Panc1 (cell line): Measurements from ENCODE around the gene ELMO1. TPM values are rescaled to one million over a fixed set of nuclear protein-coding genes. Genes with fewer than 3 reads are reported as not detected.

Experiments used
- ATAC-seq: fragments of 200-7000 bp; cut with Tn5 transposase; 2 replicates; pipeline ENCODE4 v1.9.1; 2020; ENCODE audit warnings: mild to moderate bottlenecking, moderate library complexity
- BruUV-seq: library from RNA; stranded (reverse); fragments of 400-500 nt; replicated peaks from 2 replicates; lab custom pipeline; 2021; lab: Mats Ljungman, UMichigan
- CTCF ChIA-PET: fragments of 300-600 bp; sonication (Branson Sonifier 250); formaldehyde crosslinking; loops from one replicate; lab custom pipeline; 2022; ENCODE audit warnings: antibody characterized with exemption; lab: Charles Lee
- POLR2A ChIA-PET: fragments of 300-600 bp; sonication (Branson Sonifier 250); formaldehyde crosslinking; loops from one replicate; lab custom pipeline; 2022; ENCODE audit warnings: antibody characterized with exemption; lab: Charles Lee
- DNase-seq: peaks from one replicate; pipeline ENCODE4 v3.0.0-alpha.2; 2010; ENCODE audit warnings: low read depth, low spot score
- H3K27ac ChIP-seq: 2 replicates; pipeline ENCODE4 v1.5.1; 2011; ENCODE audit warnings: mild to moderate bottlenecking, low read length, inconsistent platforms
- H3K27me3 ChIP-seq: fragments of 200-500 bp; sonication (Bioruptor generic); 2 replicates; pipeline ENCODE4 v1.6.0; 2014; ENCODE audit warnings: low read length, inconsistent platforms; ENCODE audit not compliant: control insufficient read depth, insufficient read depth
- H3K36me3 ChIP-seq: fragments of 200-500 bp; sonication (Bioruptor generic); 2 replicates; pipeline ENCODE4 v1.5.1; 2014; ENCODE audit warnings: inconsistent platforms, mild to moderate bottlenecking, low read length, moderate library complexity; ENCODE audit not compliant: control insufficient read depth, insufficient read depth
- H3K4me1 ChIP-seq: 2 replicates; pipeline ENCODE4 v1.5.1; 2011; ENCODE audit warnings: inconsistent platforms, mild to moderate bottlenecking, low read length, moderate library complexity; ENCODE audit not compliant: control insufficient read depth, insufficient read depth
- H3K4me3 ChIP-seq, 2 experiments: 2 replicates each; pipeline ENCODE4 v1.5.1; 2011 to 2012; ENCODE audit warnings: low read depth in 2 of 2, low read length in 2 of 2, mild to moderate bottlenecking in 2 of 2, inconsistent platforms in 1 of 2, moderate library complexity in 1 of 2
- H3K9me3 ChIP-seq: fragments of 200-500 bp; sonication (Bioruptor generic); 2 replicates; pipeline ENCODE4 v1.5.1; 2014; ENCODE audit warnings: low read depth, mild to moderate bottlenecking, inconsistent platforms, low read length, moderate library complexity; ENCODE audit not compliant: control insufficient read depth, insufficient read depth
- POLR2AphosphoS5 ChIP-seq: IDR thresholded peaks from 2 replicates; pipeline ENCODE4 v1.6.1; 2012; ENCODE audit warnings: mild to moderate bottlenecking, low read depth, low read length, moderate library complexity
- REST ChIP-seq, 2 experiments: IDR thresholded peaks; 2 replicates each; pipeline ENCODE4 v1.6.1; 2011 to 2012; ENCODE audit warnings: low read depth in 2 of 2, control low read depth in 1 of 2, low read length in 1 of 2, mild to moderate bottlenecking in 1 of 2, moderate library complexity in 1 of 2; ENCODE audit not compliant: insufficient read depth in 1 of 2
- SIN3A ChIP-seq: IDR thresholded peaks from 2 replicates; pipeline ENCODE4 v1.6.1; 2012; ENCODE audit warnings: low read depth, mild to moderate bottlenecking, low read length, moderate library complexity, borderline replicate concordance; ENCODE audit not compliant: insufficient read depth
- TCF7L2 ChIP-seq: IDR thresholded peaks from 2 replicates; pipeline ENCODE4 v1.6.1; 2011; ENCODE audit warnings: mild to moderate bottlenecking, low read depth, low read length, inconsistent platforms
- in situ Hi-C: cut with HindIII; loops from 2 replicates; pipeline ENCODE4 v1.10.0; 2016; ENCODE audit warnings: low sequenced_read_pairs, low pct_unique_long_range_greater_than_20kb
- intact Hi-C: fragments of 100-400 bp; cut with micrococcal nuclease; formaldehyde crosslinking; loops from one replicate; pipeline ENCODE4 v1.10.0; 2022; ENCODE audit not compliant: unreplicated experiment
- total RNA-seq: library from RNA; stranded (reverse); gene quantifications from one replicate; pipeline ENCODE4 v1.2.1, GENCODE V29; 2021; ENCODE audit not compliant: unreplicated experiment
- TF ChIP-seq, protein P1 (sequence below): fragments of 450-650 bp; IDR thresholded peaks from 2 replicates; pipeline ENCODE4 v1.5.1; 2017; ENCODE audit warnings: mild to moderate bottlenecking

ELMO1 gene
- total RNA-seq, 1 experiment from 2014 or later: 0.80 TPM

- peaks cover 45% of the 10 kb centered on the region for H3K9me3 ChIP-seq
- BruUV-seq: no TSS peak
- H3K4me3 ChIP-seq: no peak overlapping the region
- POLR2A ChIA-PET: no interaction called here
- TF ChIP-seq, protein P1, sequence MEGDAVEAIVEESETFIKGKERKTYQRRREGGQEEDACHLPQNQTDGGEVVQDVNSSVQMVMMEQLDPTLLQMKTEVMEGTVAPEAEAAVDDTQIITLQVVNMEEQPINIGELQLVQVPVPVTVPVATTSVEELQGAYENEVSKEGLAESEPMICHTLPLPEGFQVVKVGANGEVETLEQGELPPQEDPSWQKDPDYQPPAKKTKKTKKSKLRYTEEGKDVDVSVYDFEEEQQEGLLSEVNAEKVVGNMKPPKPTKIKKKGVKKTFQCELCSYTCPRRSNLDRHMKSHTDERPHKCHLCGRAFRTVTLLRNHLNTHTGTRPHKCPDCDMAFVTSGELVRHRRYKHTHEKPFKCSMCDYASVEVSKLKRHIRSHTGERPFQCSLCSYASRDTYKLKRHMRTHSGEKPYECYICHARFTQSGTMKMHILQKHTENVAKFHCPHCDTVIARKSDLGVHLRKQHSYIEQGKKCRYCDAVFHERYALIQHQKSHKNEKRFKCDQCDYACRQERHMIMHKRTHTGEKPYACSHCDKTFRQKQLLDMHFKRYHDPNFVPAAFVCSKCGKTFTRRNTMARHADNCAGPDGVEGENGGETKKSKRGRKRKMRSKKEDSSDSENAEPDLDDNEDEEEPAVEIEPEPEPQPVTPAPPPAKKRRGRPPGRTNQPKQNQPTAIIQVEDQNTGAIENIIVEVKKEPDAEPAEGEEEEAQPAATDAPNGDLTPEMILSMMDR: no peak
- TF ChIP-seq TCF7L2: no peak
- TF ChIP-seq REST (IDR thresholded peaks at IDR 0.05; ENCODE audit: insufficient read depth in 1 of 2, low read depth in 2 of 2, low read length in 1 of 2): no peak
- no peak for TF ChIP-seq SIN3A
- TF ChIP-seq POLR2AphosphoS5: no peak
- no peaks in the 10 kb centered on the region for H3K4me1 ChIP-seq
- ATAC-seq: no peak
- CTCF ChIA-PET: no interaction called here
- H3K27ac ChIP-seq: no peak overlapping the region
- intact Hi-C loops (no loop called here), in situ Hi-C loops (no loop called here)
- no peaks in the 10 kb centered on the region for H3K27me3 ChIP-seq
- no peak for DNase-seq
- H3K36me3 ChIP-seq: no peaks in the 10 kb centered on the region
Measured at GRCh38 chr7:36944838-36945237, 503.8 kb downstream of the ELMO1 start.

- TF ChIP-seq REST (IDR thresholded peaks at IDR 0.05; ENCODE audit: insufficient read depth in 1 of 2, low read depth in 2 of 2, low read length in 1 of 2) (no peak), POLR2AphosphoS5 (no peak), SIN3A (no peak), TCF7L2 (no peak)
- TF ChIP-seq, protein P1: no peak
- peaks cover 53% of the 10 kb centered on the region for H3K9me3 ChIP-seq
- DNase-seq: no peak
- ChIA-PET CTCF (no interaction called here), POLR2A (no interaction called here)
- ATAC-seq: no peak
- intact Hi-C loops: no loop called here
- H3K36me3 ChIP-seq: no peaks in the 10 kb centered on the region
- no peak overlapping the region for H3K27ac ChIP-seq
- BruUV-seq: no TSS peak
- H3K27me3 ChIP-seq: no peaks in the 10 kb centered on the region
- H3K4me1 ChIP-seq: no peaks in the 10 kb centered on the region
- H3K4me3 ChIP-seq: no peak overlapping the region
- in situ Hi-C loops: no loop called here
Measured at GRCh38 chr7:36943591-36944435, 504.9 kb downstream of the ELMO1 start.
